OCI-LY1 (cell line): ENCODE measurements around the gene ADCK1.
"Not testable (repeated sequence)": the region's sequence is repeated elsewhere in the genome, so short reads cannot be mapped to it uniquely, and the experiment has no call there.

Source experiments
- H2AFZ ChIP-seq: fragments of 200-600 bp; sonication (generic), shearing (Covaris generic); 2 replicates; pipeline ENCODE4 v1.6.0; 2014; ENCODE audit warnings: antibody characterized with exemption, mild to moderate bottlenecking, low read length
- H3F3A ChIP-seq: fragments of 200-600 bp; sonication (generic), shearing (Covaris generic); 2 replicates; pipeline ENCODE4 v1.6.0; 2014; ENCODE audit warnings: mild to moderate bottlenecking, antibody characterized with exemption, low read length, moderate library complexity; ENCODE audit not compliant: insufficient read depth
- H3K27ac ChIP-seq: fragments of 200-600 bp; sonication (generic); 2 replicates; pipeline ENCODE4 v1.5.1; 2014; ENCODE audit warnings: low read length, mixed run types, mild to moderate bottlenecking, low read depth; ENCODE audit not compliant: poor library complexity, severe bottlenecking
- H3K27me3 ChIP-seq: fragments of 200-600 bp; sonication (generic); 2 replicates; pipeline ENCODE4 v1.6.0; 2014; ENCODE audit warnings: antibody characterized with exemption, mild to moderate bottlenecking, low read length, moderate library complexity; ENCODE audit not compliant: insufficient read depth
- H3K36me3 ChIP-seq: fragments of 200-600 bp; sonication (generic); 2 replicates; pipeline ENCODE4 v1.6.1; 2014; ENCODE audit warnings: mild to moderate bottlenecking, antibody characterized with exemption, low read length, moderate library complexity, mixed read lengths; ENCODE audit not compliant: insufficient read depth
- H3K4me1 ChIP-seq: fragments of 200-600 bp; sonication (generic); 2 replicates; pipeline ENCODE4 v1.5.1; 2014; ENCODE audit warnings: mild to moderate bottlenecking, low read length, moderate library complexity; ENCODE audit not compliant: insufficient read depth, severe bottlenecking
- H3K4me2 ChIP-seq: fragments of 200-600 bp; sonication (generic), shearing (Covaris generic); 2 replicates; pipeline ENCODE4 v1.6.1; 2014; ENCODE audit warnings: low read length
- H3K4me3 ChIP-seq: fragments of 200-600 bp; sonication (generic); 2 replicates; pipeline ENCODE4 v1.5.1; 2014; ENCODE audit warnings: low read length, low read depth, mild to moderate bottlenecking, mixed read lengths; ENCODE audit not compliant: poor library complexity, severe bottlenecking
- H3K79me2 ChIP-seq: fragments of 200-600 bp; shearing (Covaris generic); 2 replicates; pipeline ENCODE4 v1.6.1; 2016; ENCODE audit warnings: mixed run types, low read length, mixed read lengths; ENCODE audit not compliant: insufficient read depth
- H3K9ac ChIP-seq: fragments of 200-600 bp; sonication (generic), shearing (Covaris generic); 2 replicates; pipeline ENCODE4 v1.6.1; 2014; ENCODE audit warnings: mild to moderate bottlenecking, low read length, mixed read lengths
- H3K9me2 ChIP-seq: fragments of 200-600 bp; sonication (generic), shearing (Covaris generic); 2 replicates; pipeline ENCODE4 v1.6.1; 2014; ENCODE audit warnings: low read depth, mild to moderate bottlenecking, low read length, mixed read lengths
- H3K9me3 ChIP-seq: fragments of 200-600 bp; shearing (Covaris generic); 2 replicates; pipeline ENCODE4 v1.6.1; 2014; ENCODE audit warnings: low read length, mixed read lengths
- H4K20me1 ChIP-seq: fragments of 200-600 bp; sonication (generic), shearing (Covaris generic); 2 replicates; pipeline ENCODE4 v1.6.0; 2016; ENCODE audit warnings: mild to moderate bottlenecking, low read length; ENCODE audit not compliant: insufficient read depth
- EZH2 ChIP-seq: fragments of 200-600 bp; sonication (generic), shearing (Covaris generic); IDR thresholded peaks from 2 replicates; pipeline ENCODE4 v1.8.0; 2017; ENCODE audit warnings: borderline replicate concordance, mixed run types, mild to moderate bottlenecking, antibody characterized with exemption, low read length, moderate library complexity, mixed read lengths
- TF ChIP-seq, protein P1 (sequence below): fragments of 200-600 bp; sonication (generic), shearing (Covaris generic); IDR thresholded peaks from 2 replicates; pipeline ENCODE4 v1.5.1; 2017; ENCODE audit warnings: mild to moderate bottlenecking, antibody characterized with exemption, low read length, moderate library complexity, mixed read lengths

Gene ADCK1

DNA sequence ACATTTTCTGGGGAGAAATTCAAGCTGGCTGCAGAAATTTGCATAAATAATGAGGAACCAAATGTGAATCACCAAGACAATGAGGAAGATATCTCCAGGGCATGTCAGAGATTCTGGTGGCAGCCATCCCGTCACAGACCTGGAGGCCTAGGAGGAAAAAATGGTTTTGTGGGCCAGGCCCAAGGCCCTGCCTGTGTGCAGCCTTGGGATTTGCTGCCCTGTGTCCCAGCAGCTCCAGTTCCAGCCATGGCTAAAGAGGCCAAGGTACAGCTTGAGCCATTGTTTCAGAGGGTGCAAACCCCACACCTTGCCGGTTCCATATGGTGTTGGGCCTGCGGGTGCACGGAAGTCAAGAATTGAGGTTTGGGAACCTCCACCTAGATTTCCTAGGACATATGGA is 147.5 kb downstream of the ADCK1 start:
- H3K9ac ChIP-seq = no peak overlapping the region
- H3F3A ChIP-seq = no peaks in the 10 kb centered on the region
- no peaks in the 10 kb centered on the region for H3K27me3 ChIP-seq
- H2AFZ ChIP-seq = no peak overlapping the region
- H3K4me3 ChIP-seq = no peak overlapping the region
- no peaks in the 10 kb centered on the region; the same call in 1 of the 2 replicates for H3K36me3 ChIP-seq
- H3K27ac ChIP-seq = no peak overlapping the region
- H4K20me1 ChIP-seq = no peaks in the 10 kb centered on the region
- no peaks in the 10 kb centered on the region for H3K79me2 ChIP-seq
- H3K4me2 ChIP-seq = no peak overlapping the region
- H3K9me3 ChIP-seq = no peaks in the 10 kb centered on the region
- H3K9me2 ChIP-seq = no peaks in the 10 kb centered on the region
- H3K4me1 ChIP-seq = no peaks in the 10 kb centered on the region
- TF ChIP-seq, protein P1, sequence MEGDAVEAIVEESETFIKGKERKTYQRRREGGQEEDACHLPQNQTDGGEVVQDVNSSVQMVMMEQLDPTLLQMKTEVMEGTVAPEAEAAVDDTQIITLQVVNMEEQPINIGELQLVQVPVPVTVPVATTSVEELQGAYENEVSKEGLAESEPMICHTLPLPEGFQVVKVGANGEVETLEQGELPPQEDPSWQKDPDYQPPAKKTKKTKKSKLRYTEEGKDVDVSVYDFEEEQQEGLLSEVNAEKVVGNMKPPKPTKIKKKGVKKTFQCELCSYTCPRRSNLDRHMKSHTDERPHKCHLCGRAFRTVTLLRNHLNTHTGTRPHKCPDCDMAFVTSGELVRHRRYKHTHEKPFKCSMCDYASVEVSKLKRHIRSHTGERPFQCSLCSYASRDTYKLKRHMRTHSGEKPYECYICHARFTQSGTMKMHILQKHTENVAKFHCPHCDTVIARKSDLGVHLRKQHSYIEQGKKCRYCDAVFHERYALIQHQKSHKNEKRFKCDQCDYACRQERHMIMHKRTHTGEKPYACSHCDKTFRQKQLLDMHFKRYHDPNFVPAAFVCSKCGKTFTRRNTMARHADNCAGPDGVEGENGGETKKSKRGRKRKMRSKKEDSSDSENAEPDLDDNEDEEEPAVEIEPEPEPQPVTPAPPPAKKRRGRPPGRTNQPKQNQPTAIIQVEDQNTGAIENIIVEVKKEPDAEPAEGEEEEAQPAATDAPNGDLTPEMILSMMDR = no peak
- no peak for TF ChIP-seq EZH2

DNA sequence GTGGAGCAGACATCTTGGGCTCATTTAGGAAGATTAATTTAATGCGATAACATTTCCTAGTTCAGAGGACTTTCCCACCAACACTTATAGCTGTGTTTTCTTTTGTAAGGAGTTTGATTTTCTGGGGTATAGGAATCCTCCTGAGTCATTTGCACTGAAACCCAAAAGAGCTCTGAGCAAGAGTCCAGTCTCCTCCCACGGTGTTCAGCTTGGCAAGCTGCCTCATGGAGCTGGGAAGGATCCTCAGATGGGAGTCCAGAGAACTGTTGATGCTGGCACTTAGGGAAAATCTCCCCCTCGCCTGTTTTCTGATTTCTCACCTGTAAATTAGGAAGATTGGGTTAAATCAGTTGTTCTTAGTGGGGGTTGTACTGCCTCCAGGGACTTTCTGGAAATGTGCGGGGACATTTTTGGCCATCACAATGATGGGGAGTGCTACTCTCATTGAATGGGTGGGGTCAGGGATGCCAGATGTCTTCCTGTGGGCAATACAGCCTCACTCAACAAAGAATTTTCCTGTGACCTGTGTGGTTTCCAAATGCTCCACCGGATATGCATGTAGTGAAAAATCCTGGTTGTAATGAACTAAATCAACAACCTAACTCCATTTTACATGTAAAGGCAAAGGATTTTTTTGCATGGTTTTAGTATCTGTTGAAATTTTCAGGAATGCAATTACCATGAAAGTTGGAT is 150.6 kb downstream of the ADCK1 start:
- H3F3A ChIP-seq = no peaks in the 10 kb centered on the region
- H3K9me3 ChIP-seq = no peaks in the 10 kb centered on the region
- TF ChIP-seq EZH2 = no peak
- TF ChIP-seq, protein P1 = no peak
- no peaks in the 10 kb centered on the region for H3K9me2 ChIP-seq
- no peak overlapping the region for H3K4me2 ChIP-seq
- H3K4me3 ChIP-seq = no peak overlapping the region
- no peak overlapping the region for H3K9ac ChIP-seq
- H3K36me3 ChIP-seq = no peaks in the 10 kb centered on the region; the same call in 1 of the 2 replicates
- no peaks in the 10 kb centered on the region for H3K4me1 ChIP-seq
- H2AFZ ChIP-seq = no peak overlapping the region
- H3K27ac ChIP-seq = no peak overlapping the region
- H4K20me1 ChIP-seq = no peaks in the 10 kb centered on the region
- no peaks in the 10 kb centered on the region for H3K79me2 ChIP-seq
- H3K27me3 ChIP-seq = no peaks in the 10 kb centered on the region

DNA sequence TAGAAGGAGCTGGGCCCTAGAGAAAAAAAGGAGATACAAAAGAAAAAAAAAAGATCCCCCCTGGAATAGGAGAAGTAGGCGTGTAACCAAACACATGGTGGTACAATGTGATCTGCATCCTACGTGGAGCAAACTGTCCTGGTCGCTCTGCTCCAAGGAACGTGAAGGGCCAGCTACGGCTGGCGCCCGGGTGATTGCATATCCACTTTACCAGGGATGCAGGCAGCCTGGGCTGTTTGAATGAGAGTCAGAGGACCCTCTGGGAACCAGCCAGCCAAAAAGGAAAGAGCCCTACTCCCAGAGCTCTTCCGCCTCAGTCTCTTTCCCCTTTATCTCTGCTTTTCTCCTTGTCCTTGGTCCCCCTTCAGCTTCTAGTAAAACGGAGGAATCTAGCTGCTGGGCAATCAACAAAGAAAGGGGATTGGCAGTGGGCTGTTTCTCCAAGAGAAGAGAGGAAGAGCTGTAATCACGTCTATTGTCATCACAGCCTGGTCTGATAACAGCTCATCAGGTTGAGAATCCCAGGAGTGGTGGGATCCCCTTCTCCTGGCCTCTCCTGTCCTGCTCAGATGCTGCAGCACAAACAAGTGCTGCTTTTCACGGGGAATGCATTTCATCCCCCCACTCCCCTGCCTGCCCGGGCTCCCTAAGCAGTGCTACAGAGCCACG is 156.0 kb downstream of the ADCK1 start:
- Histone ChIP-seq H3K4me3 (no peak overlapping the region), H3K4me2 (no peak overlapping the region), H4K20me1 (no peaks in the 10 kb centered on the region), H3K79me2 (no peaks in the 10 kb centered on the region), H3F3A (no peaks in the 10 kb centered on the region), H3K4me1 (no peaks in the 10 kb centered on the region), H3K9me2 (no peaks in the 10 kb centered on the region), H3K9me3 (no peaks in the 10 kb centered on the region), H3K27me3 (no peaks in the 10 kb centered on the region), H3K27ac (no peak overlapping the region), H2AFZ (no peak overlapping the region), H3K36me3 (no peaks in the 10 kb centered on the region), H3K9ac (no peak overlapping the region)
- TF ChIP-seq, protein P1 = no peak
- TF ChIP-seq EZH2 = no peak

DNA sequence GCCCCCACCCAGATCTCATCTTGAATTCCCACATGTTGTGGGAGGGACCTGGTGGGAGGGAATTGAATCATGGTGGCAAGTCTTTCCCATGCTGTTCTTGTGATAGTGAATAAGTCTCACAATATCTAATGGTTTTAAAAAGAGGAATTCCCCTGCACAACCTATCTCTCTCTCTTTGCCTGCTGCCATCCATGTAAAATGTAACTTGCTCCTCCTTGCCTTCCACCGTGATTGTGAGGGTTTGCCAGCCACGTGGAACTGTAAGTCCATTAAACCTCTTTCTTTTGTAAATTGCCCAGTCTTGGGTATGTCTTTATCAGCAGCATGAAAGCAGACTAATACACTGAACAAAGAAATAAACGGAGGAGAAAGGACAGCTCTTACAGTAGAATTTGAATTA is 159.8 kb downstream of the ADCK1 start:
- H4K20me1 ChIP-seq, H2AFZ ChIP-seq, H3K27ac ChIP-seq, H3K36me3 ChIP-seq, H3K27me3 ChIP-seq, H3K9me2 ChIP-seq, H3K9me3 ChIP-seq, H3F3A ChIP-seq, H3K4me3 ChIP-seq, H3K9ac ChIP-seq, H3K4me1 ChIP-seq, H3K4me2 ChIP-seq, H3K79me2 ChIP-seq: not testable (repeated sequence)
